Omental fat pad (tissue), 4 donors: ENCODE data around the gene CABLES2. TPM values are rescaled to one million over a fixed set of nuclear protein-coding genes. Genes with fewer than 3 reads are reported as not detected.
A peak's percentile ranks its signal among the peaks of the same experiment; 100 is the strongest.

Experiments
- ATAC-seq: fragments of 150-250 bp; one replicate; pipeline ENCODE4 v1.9.1; 2016; ENCODE audit warnings: mild to moderate bottlenecking, moderate library complexity; ENCODE audit not compliant: low FRiP score
- DNase-seq: peaks from one replicate; pipeline ENCODE4 v3.0.0-alpha.2; 2019; ENCODE audit warnings: low spot score
- CTCF ChIP-seq, 3 donors: fragments of 450-650 bp; IDR thresholded peaks; one replicate each; pipeline ENCODE4 v1.5.1; 2016 to 2017; ENCODE audit warnings: antibody characterized with exemption in 3 of 3, mild to moderate bottlenecking in 3 of 3, moderate library complexity in 2 of 3
- total RNA-seq, 4 donors: library from RNA; depleted of rRNA; stranded (reverse); fragments of >200 nt; gene quantifications; one replicate each; pipeline ENCODE4 v1.1.0, GENCODE V29; 2016

CABLES2 gene
- total RNA-seq, 4 donors from 2014 or later = 1.5 to 2.8 (median 2.5) TPM

GRCh38 chr20:62387219-62387913 is 19.7 kb downstream of the CABLES2 start:
- DNase-seq = no peak
- ATAC-seq = peak; percentile 8
- no peak for TF ChIP-seq CTCF (IDR thresholded peaks at IDR 0.05)

- DNase-seq (peak; percentile 74), ATAC-seq (peak; percentile 90)
- no peak for TF ChIP-seq CTCF (IDR thresholded peaks at IDR 0.05)
Observed at GRCh38 chr20:62386383-62387218, 20.5 kb downstream of the CABLES2 start, which contains the start of gene RPS21. TSS of gene RPS21 (plus strand) at chr20:62387103. CDS start at chr20:62387339, 236 bp downstream.

GRCh38 chr20:62382306-62383198 is 24.5 kb downstream of the CABLES2 start:
- TF ChIP-seq CTCF (IDR thresholded peaks at IDR 0.05) = peak in 1 of 3 donors; percentile 53
- no peak for DNase-seq
- peak; percentile 63 for ATAC-seq

- ATAC-seq = no peak
- TF ChIP-seq CTCF (IDR thresholded peaks at IDR 0.05) = no peak
- no peak for DNase-seq
Observed at GRCh38 chr20:62381842-62382241, 25.2 kb downstream of the CABLES2 start.

- TF ChIP-seq CTCF (IDR thresholded peaks at IDR 0.05) = no peak
- DNase-seq = no peak
- no peak for ATAC-seq
Observed at GRCh38 chr20:62381202-62381797, 25.8 kb downstream of the CABLES2 start.

GRCh38 chr20:62378215-62378614 is 28.9 kb downstream of the CABLES2 start:
- DNase-seq (no peak), ATAC-seq (no peak)
- no peak for TF ChIP-seq CTCF (IDR thresholded peaks at IDR 0.05)
